Measurements from ENCODE around the gene ARMH3. TPM values are rescaled to one million over a fixed set of nuclear protein-coding genes. Genes with fewer than 3 reads are reported as not detected.

ARMH3 gene
- total and polyA plus RNA-seq, 10 of the 15 experiments (the other 5 are each of a cell fraction or from before 2014, with no cell fraction given) = 13.0 to 33.0 (median 16.4) TPM

DNA sequence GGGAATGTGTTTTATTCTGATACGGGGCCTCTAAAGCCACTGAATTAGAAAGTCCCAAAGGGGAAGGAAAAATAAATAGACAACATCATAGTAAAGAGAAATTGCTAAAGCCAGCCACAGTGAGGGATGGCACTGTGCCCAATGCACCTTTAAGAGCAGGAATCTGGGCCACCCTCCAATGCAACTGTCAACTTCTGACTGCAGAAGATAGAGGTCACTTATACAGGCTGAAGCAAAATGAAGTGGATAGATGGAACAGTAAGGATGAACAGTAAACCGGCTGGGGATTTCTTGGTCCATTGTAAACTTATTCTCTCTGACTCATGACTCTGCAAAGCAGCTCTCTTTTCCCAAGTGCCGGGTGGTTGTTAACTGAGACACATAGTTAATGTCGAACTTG is 158.3 kb downstream of the ARMH3 start (continued):
- TF ChIP-seq, protein P1, sequence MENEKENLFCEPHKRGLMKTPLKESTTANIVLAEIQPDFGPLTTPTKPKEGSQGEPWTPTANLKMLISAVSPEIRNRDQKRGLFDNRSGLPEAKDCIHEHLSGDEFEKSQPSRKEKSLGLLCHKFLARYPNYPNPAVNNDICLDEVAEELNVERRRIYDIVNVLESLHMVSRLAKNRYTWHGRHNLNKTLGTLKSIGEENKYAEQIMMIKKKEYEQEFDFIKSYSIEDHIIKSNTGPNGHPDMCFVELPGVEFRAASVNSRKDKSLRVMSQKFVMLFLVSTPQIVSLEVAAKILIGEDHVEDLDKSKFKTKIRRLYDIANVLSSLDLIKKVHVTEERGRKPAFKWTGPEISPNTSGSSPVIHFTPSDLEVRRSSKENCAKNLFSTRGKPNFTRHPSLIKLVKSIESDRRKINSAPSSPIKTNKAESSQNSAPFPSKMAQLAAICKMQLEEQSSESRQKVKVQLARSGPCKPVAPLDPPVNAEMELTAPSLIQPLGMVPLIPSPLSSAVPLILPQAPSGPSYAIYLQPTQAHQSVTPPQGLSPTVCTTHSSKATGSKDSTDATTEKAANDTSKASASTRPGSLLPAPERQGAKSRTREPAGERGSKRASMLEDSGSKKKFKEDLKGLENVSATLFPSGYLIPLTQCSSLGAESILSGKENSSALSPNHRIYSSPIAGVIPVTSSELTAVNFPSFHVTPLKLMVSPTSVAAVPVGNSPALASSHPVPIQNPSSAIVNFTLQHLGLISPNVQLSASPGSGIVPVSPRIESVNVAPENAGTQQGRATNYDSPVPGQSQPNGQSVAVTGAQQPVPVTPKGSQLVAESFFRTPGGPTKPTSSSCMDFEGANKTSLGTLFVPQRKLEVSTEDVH (IDR thresholded peaks at IDR 0.05; ENCODE audit: low read depth, partially characterized antibody) = no peak
- TF ChIP-seq CREM (IDR thresholded peaks at IDR 0.05; ENCODE audit: low read depth) (no peak), KLF5 (IDR thresholded peaks at IDR 0.05; ENCODE audit: partially characterized antibody) (no peak), MTA3 (IDR thresholded peaks at IDR 0.05; ENCODE audit: borderline replicate concordance, low read length) (no peak), BACH1 (IDR thresholded peaks at IDR 0.05; ENCODE audit: borderline replicate concordance) (no peak)
- TF ChIP-seq, protein P2, sequence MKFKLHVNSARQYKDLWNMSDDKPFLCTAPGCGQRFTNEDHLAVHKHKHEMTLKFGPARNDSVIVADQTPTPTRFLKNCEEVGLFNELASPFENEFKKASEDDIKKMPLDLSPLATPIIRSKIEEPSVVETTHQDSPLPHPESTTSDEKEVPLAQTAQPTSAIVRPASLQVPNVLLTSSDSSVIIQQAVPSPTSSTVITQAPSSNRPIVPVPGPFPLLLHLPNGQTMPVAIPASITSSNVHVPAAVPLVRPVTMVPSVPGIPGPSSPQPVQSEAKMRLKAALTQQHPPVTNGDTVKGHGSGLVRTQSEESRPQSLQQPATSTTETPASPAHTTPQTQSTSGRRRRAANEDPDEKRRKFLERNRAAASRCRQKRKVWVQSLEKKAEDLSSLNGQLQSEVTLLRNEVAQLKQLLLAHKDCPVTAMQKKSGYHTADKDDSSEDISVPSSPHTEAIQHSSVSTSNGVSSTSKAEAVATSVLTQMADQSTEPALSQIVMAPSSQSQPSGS (IDR thresholded peaks at IDR 0.05; ENCODE audit: low read length) = no peak

DNA sequence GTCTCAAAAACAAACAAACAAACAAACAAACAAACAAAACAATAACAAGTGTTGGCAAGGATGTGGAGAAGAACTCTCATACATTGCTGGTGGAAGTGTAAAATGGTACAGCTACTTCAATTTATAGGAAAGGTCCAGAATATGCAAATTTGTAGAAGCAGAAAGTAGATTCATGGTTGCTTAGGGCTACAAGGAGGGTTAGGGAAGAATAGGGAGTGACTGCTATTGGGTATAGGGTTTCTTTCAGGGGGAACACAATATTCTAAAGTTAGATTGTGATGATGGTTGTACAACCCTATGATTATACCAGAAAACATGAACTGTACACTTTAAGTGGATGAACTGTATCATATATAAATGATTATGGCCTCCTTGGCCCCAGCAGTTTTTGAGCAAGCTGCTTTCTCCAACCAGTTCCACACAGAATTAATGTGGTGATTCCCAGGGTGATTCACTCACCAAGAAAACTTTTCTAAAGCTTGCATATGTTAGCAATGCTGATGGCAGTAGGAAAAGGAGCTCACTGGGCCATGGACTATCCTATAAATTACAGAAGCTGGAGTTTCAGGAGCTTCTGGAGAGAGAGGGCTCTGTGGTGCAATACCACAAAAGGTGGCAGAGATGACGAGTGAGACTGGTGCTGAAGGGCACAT is 159.6 kb downstream of the ARMH3 start:
- Histone ChIP-seq H3K4me1 (ENCODE audit: control insufficient read depth, insufficient read depth, low read length) (peaks cover 31% of the 10 kb centered on the region), H2AFZ (ENCODE audit: control insufficient read depth, low read depth, low read length) (no peak overlapping the region), H3K9ac (ENCODE audit: control insufficient read depth, insufficient read depth, low read length) (no peak overlapping the region), H3K4me3 (no peak overlapping the region), H3K36me3 (ENCODE audit: control insufficient read depth in 2 of 2, insufficient read depth in 2 of 2, low read length in 1 of 2) (no peaks in the 10 kb centered on the region), H4K20me1 (ENCODE audit: control insufficient read depth, insufficient read depth) (no peaks in the 10 kb centered on the region), H3K9me3 (replicated peaks; ENCODE audit: control insufficient read depth, insufficient read depth, low read length) (no peaks in the 10 kb centered on the region), H3K4me2 (ENCODE audit: control insufficient read depth, insufficient read depth) (no peak overlapping the region), H3K27ac (ENCODE audit: control insufficient read depth, insufficient read depth) (no peak overlapping the region), H3K27me3 (replicated peaks in 1 of 2; ENCODE audit: control insufficient read depth in 2 of 2, insufficient read depth in 2 of 2, low read length in 1 of 2) (no peaks in the 10 kb centered on the region), H3K79me2 (ENCODE audit: control insufficient read depth, insufficient read depth, low read length) (peaks cover 3% of the 10 kb centered on the region)
- CTCF ChIA-PET = interaction anchor here (0.8 to 9.4 kb wide), 9 partner anchors 7 to 133 kb away, joined by 3 to 127 read pairs (median 12); no protein-coding TSS in a partner anchor
- SMC1A ChIA-PET (ENCODE audit: uncharacterized antibody, unreplicated experiment) = interaction anchor here (0.6 to 15.5 kb wide), 17 partner anchors 8 to 177 kb away, joined by 3 to 369 read pairs (median 4); no protein-coding TSS in a partner anchor
- FAIRE-seq (no peak), DNase-seq (ENCODE audit: low read depth, low spot score) (no peak), ATAC-seq (no peak)
- POLR2A ChIA-PET = interaction anchor here (0.6 to 1.6 kb wide), 8 partner anchors 9 to 112 kb away, joined by 3 to 7 read pairs (median 3); no protein-coding TSS in a partner anchor
- intact Hi-C loops (cut with micrococcal nuclease; ENCODE audit: unreplicated experiment) (no loop called here), in situ Hi-C loops (cut with MboI) (no loop called here)
- RAD21 ChIA-PET (ENCODE audit: unreplicated experiment) = interaction anchor here (0.9 to 13.6 kb wide), 6 partner anchors 7 to 107 kb away, joined by 3 to 352 read pairs (median 16); no protein-coding TSS in a partner anchor
- BruUV-seq (replicated peaks) = no TSS peak
- 41% methylated on average over 1 of the region's 1 CpG for WGBS (ENCODE audit: insufficient coverage, insufficient replicate concordance, low lambda C conversion rate, missing lambda C conversion rate)
- TF ChIP-seq SP1 (IDR thresholded peaks at IDR 0.05; ENCODE audit: low read depth, low read length) (no peak), IKZF2 (IDR thresholded peaks at IDR 0.05) (no peak), ZNF24 (IDR thresholded peaks at IDR 0.05) (no peak), HCFC1 (IDR thresholded peaks at IDR 0.05; ENCODE audit: low read length) (no peak), ZNF622 (IDR thresholded peaks at IDR 0.05) (no peak), RCOR1 (conservative IDR thresholded peaks at IDR 0.05; ENCODE audit: low read depth, low read length) (no peak), BMI1 (IDR thresholded peaks at IDR 0.05; ENCODE audit: borderline replicate concordance) (no peak), DPF2 (IDR thresholded peaks at IDR 0.05) (no peak), NFYB (IDR thresholded peaks at IDR 0.05; ENCODE audit: insufficient read depth, low read depth, low read length) (no peak), BACH1 (IDR thresholded peaks at IDR 0.05; ENCODE audit: borderline replicate concordance) (no peak)
- TF ChIP-seq, protein P3, sequence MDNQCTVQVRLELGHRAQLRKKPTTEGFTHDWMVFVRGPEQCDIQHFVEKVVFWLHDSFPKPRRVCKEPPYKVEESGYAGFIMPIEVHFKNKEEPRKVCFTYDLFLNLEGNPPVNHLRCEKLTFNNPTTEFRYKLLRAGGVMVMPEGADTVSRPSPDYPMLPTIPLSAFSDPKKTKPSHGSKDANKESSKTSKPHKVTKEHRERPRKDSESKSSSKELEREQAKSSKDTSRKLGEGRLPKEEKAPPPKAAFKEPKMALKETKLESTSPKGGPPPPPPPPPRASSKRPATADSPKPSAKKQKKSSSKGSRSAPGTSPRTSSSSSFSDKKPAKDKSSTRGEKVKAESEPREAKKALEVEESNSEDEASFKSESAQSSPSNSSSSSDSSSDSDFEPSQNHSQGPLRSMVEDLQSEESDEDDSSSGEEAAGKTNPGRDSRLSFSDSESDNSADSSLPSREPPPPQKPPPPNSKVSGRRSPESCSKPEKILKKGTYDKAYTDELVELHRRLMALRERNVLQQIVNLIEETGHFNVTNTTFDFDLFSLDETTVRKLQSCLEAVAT (IDR thresholded peaks at IDR 0.05) = no peak
- TF ChIP-seq, protein P4, sequence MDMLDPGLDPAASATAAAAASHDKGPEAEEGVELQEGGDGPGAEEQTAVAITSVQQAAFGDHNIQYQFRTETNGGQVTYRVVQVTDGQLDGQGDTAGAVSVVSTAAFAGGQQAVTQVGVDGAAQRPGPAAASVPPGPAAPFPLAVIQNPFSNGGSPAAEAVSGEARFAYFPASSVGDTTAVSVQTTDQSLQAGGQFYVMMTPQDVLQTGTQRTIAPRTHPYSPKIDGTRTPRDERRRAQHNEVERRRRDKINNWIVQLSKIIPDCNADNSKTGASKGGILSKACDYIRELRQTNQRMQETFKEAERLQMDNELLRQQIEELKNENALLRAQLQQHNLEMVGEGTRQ (IDR thresholded peaks at IDR 0.05; ENCODE audit: borderline replicate concordance, low read depth, low read length) = no peak
